ENCODE measurements around the gene XIRP2.

- TF ChIP-seq TCF12 (IDR thresholded peaks at IDR 0.05; ENCODE audit: low read depth, low read length) = no peak
- TF ChIP-seq RAD21 (IDR thresholded peaks at IDR 0.05; ENCODE audit: insufficient read depth, low read depth, low read length) = no peak
- TF ChIP-seq SIX5 (IDR thresholded peaks at IDR 0.05; ENCODE audit: low read depth, low read length, severe bottlenecking) = no peak
- TF ChIP-seq KAT2A (conservative IDR thresholded peaks at IDR 0.05; ENCODE audit: control insufficient read depth, low read depth, low read length) = no peak
- TF ChIP-seq CEBPB (IDR thresholded peaks at IDR 0.05; ENCODE audit: borderline replicate concordance in 1 of 2, low read depth in 2 of 2, low read length in 2 of 2) = no peak
- no peak for TF ChIP-seq EZH2 (IDR thresholded peaks at IDR 0.05; ENCODE audit: borderline replicate concordance, control insufficient read depth, low read depth, low read length)
- TF ChIP-seq NFYB (IDR thresholded peaks at IDR 0.05; ENCODE audit: insufficient read depth, low read depth, low read length) = no peak
Observed at GRCh38 chr2:167182403-167182802, 294.1 kb downstream of the XIRP2 start.
